ENCODE results near the gene EYS.
"Not testable (repeated sequence)": the region's sequence is repeated elsewhere in the genome, so short reads cannot be mapped to it uniquely, and the experiment has no call there.

Gene EYS

GRCh38 chr6:65004283-65004682 lies 702.7 kb downstream of the EYS start:
- H3K4me3 ChIP-seq (ENCODE audit: low read depth in 1 of 2, low read length in 2 of 2) = no peak overlapping the region
- H3K4me1 ChIP-seq (ENCODE audit: control insufficient read depth in 1 of 2, insufficient read depth in 2 of 2, low read length in 2 of 2) = no peaks in the 10 kb centered on the region
- no peaks in the 10 kb centered on the region for H3K36me3 ChIP-seq (ENCODE audit: control insufficient read depth in 1 of 2, insufficient read depth in 2 of 2, low read length in 2 of 2)
- H3K27ac ChIP-seq (ENCODE audit: low read depth, low read length) = no peak overlapping the region
- peaks cover 5 to 7% of the 10 kb centered on the region in 2 donors for H3K9me3 ChIP-seq (ENCODE audit: control insufficient read depth in 1 of 2, low read length in 2 of 2)
- H3K9ac ChIP-seq (ENCODE audit: low read depth in 1 of 2, low read length in 2 of 2) = no peak overlapping the region
- H3K27me3 ChIP-seq (ENCODE audit: control insufficient read depth in 1 of 2, insufficient read depth in 2 of 2, low read length in 2 of 2) = no peaks in the 10 kb centered on the region

GRCh38 chr6:65002882-65003281 lies 704.1 kb downstream of the EYS start:
- not testable (repeated sequence) for H3K36me3 ChIP-seq (ENCODE audit: control insufficient read depth in 1 of 2, insufficient read depth in 2 of 2, low read length in 2 of 2); H3K9me3 ChIP-seq (ENCODE audit: control insufficient read depth in 1 of 2, low read length in 2 of 2); H3K27ac ChIP-seq (ENCODE audit: low read depth, low read length); H3K4me3 ChIP-seq (ENCODE audit: low read depth in 1 of 2, low read length in 2 of 2); H3K27me3 ChIP-seq (ENCODE audit: control insufficient read depth in 1 of 2, insufficient read depth in 2 of 2, low read length in 2 of 2); H3K9ac ChIP-seq (ENCODE audit: low read depth in 1 of 2, low read length in 2 of 2); H3K4me1 ChIP-seq (ENCODE audit: control insufficient read depth in 1 of 2, insufficient read depth in 2 of 2, low read length in 2 of 2)

GRCh38 chr6:65000815-65001214 lies 706.2 kb downstream of the EYS start:
- no peak overlapping the region for H3K9ac ChIP-seq (ENCODE audit: low read depth in 1 of 2, low read length in 2 of 2)
- H3K4me3 ChIP-seq (ENCODE audit: low read depth in 1 of 2, low read length in 2 of 2) = no peak overlapping the region
- H3K36me3 ChIP-seq (ENCODE audit: control insufficient read depth in 1 of 2, insufficient read depth in 2 of 2, low read length in 2 of 2) = no peaks in the 10 kb centered on the region
- H3K27me3 ChIP-seq (ENCODE audit: control insufficient read depth in 1 of 2, insufficient read depth in 2 of 2, low read length in 2 of 2) = no peaks in the 10 kb centered on the region
- H3K27ac ChIP-seq (ENCODE audit: low read depth, low read length) = no peak overlapping the region
- peaks cover 4 to 7% of the 10 kb centered on the region in 2 donors for H3K9me3 ChIP-seq (ENCODE audit: control insufficient read depth in 1 of 2, low read length in 2 of 2)
- H3K4me1 ChIP-seq (ENCODE audit: control insufficient read depth in 1 of 2, insufficient read depth in 2 of 2, low read length in 2 of 2) = no peaks in the 10 kb centered on the region

GRCh38 chr6:64998204-64998603 lies 708.8 kb downstream of the EYS start:
- H3K27ac ChIP-seq (ENCODE audit: low read depth, low read length) = no peak overlapping the region
- no peak overlapping the region for H3K9ac ChIP-seq (ENCODE audit: low read depth in 1 of 2, low read length in 2 of 2)
- no peaks in the 10 kb centered on the region for H3K36me3 ChIP-seq (ENCODE audit: control insufficient read depth in 1 of 2, insufficient read depth in 2 of 2, low read length in 2 of 2)
- H3K4me3 ChIP-seq (ENCODE audit: low read depth in 1 of 2, low read length in 2 of 2) = no peak overlapping the region
- H3K9me3 ChIP-seq (ENCODE audit: control insufficient read depth in 1 of 2, low read length in 2 of 2) = peaks cover 4 to 7% of the 10 kb centered on the region in 2 donors
- H3K27me3 ChIP-seq (ENCODE audit: control insufficient read depth in 1 of 2, insufficient read depth in 2 of 2, low read length in 2 of 2) = no peaks in the 10 kb centered on the region
- H3K4me1 ChIP-seq (ENCODE audit: control insufficient read depth in 1 of 2, insufficient read depth in 2 of 2, low read length in 2 of 2) = no peaks in the 10 kb centered on the region

GRCh38 chr6:64996301-64996700 lies 710.7 kb downstream of the EYS start:
- no peaks in the 10 kb centered on the region for H3K36me3 ChIP-seq (ENCODE audit: control insufficient read depth in 1 of 2, insufficient read depth in 2 of 2, low read length in 2 of 2)
- no peaks in the 10 kb centered on the region for H3K27me3 ChIP-seq (ENCODE audit: control insufficient read depth in 1 of 2, insufficient read depth in 2 of 2, low read length in 2 of 2)
- H3K4me3 ChIP-seq (ENCODE audit: low read depth in 1 of 2, low read length in 2 of 2) = no peak overlapping the region
- H3K9me3 ChIP-seq (ENCODE audit: control insufficient read depth in 1 of 2, low read length in 2 of 2) = peaks cover 4 to 7% of the 10 kb centered on the region in 2 donors
- no peaks in the 10 kb centered on the region for H3K4me1 ChIP-seq (ENCODE audit: control insufficient read depth in 1 of 2, insufficient read depth in 2 of 2, low read length in 2 of 2)
- H3K9ac ChIP-seq (ENCODE audit: low read depth in 1 of 2, low read length in 2 of 2) = no peak overlapping the region
- H3K27ac ChIP-seq (ENCODE audit: low read depth, low read length) = no peak overlapping the region

- peaks cover 0 to 7% of the 10 kb centered on the region in 2 donors for H3K9me3 ChIP-seq (ENCODE audit: control insufficient read depth in 1 of 2, low read length in 2 of 2)
These were observed 716.2 kb downstream of the EYS start for GRCh38 chr6:64990652-64991304.

GRCh38 chr6:64988148-64988547 lies 718.9 kb downstream of the EYS start:
- Histone ChIP-seq H3K27ac (ENCODE audit: low read depth, low read length) (no peak overlapping the region), H3K27me3 (ENCODE audit: control insufficient read depth in 1 of 2, insufficient read depth in 2 of 2, low read length in 2 of 2) (no peaks in the 10 kb centered on the region), H3K9ac (ENCODE audit: low read depth in 1 of 2, low read length in 2 of 2) (no peak overlapping the region), H3K9me3 (ENCODE audit: control insufficient read depth in 1 of 2, low read length in 2 of 2) (no peaks in the 10 kb centered on the region), H3K36me3 (ENCODE audit: control insufficient read depth in 1 of 2, insufficient read depth in 2 of 2, low read length in 2 of 2) (no peaks in the 10 kb centered on the region), H3K4me1 (ENCODE audit: control insufficient read depth in 1 of 2, insufficient read depth in 2 of 2, low read length in 2 of 2) (no peaks in the 10 kb centered on the region), H3K4me3 (ENCODE audit: low read depth in 1 of 2, low read length in 2 of 2) (no peak overlapping the region)

More at GRCh38 chr6:64990652-64991304, 716.2 kb downstream of the EYS start:
- H3K4me1 ChIP-seq (ENCODE audit: control insufficient read depth in 1 of 2, insufficient read depth in 2 of 2, low read length in 2 of 2) = no peaks in the 10 kb centered on the region
- H3K4me3 ChIP-seq (ENCODE audit: low read depth in 1 of 2, low read length in 2 of 2) = no peak overlapping the region
- no peaks in the 10 kb centered on the region for H3K27me3 ChIP-seq (ENCODE audit: control insufficient read depth in 1 of 2, insufficient read depth in 2 of 2, low read length in 2 of 2)
- no peaks in the 10 kb centered on the region for H3K36me3 ChIP-seq (ENCODE audit: control insufficient read depth in 1 of 2, insufficient read depth in 2 of 2, low read length in 2 of 2)
- H3K9ac ChIP-seq (ENCODE audit: low read depth in 1 of 2, low read length in 2 of 2) = no peak overlapping the region
- no peak overlapping the region for H3K27ac ChIP-seq (ENCODE audit: low read depth, low read length)

- H3K9me3 ChIP-seq (ENCODE audit: control insufficient read depth in 1 of 2, low read length in 2 of 2) = no peaks in the 10 kb centered on the region
- H3K4me1 ChIP-seq (ENCODE audit: control insufficient read depth in 1 of 2, insufficient read depth in 2 of 2, low read length in 2 of 2) = no peaks in the 10 kb centered on the region
- H3K9ac ChIP-seq (ENCODE audit: low read depth in 1 of 2, low read length in 2 of 2) = no peak overlapping the region
- no peak overlapping the region for H3K27ac ChIP-seq (ENCODE audit: low read depth, low read length)
- no peaks in the 10 kb centered on the region for H3K27me3 ChIP-seq (ENCODE audit: control insufficient read depth in 1 of 2, insufficient read depth in 2 of 2, low read length in 2 of 2)
- no peak overlapping the region for H3K4me3 ChIP-seq (ENCODE audit: low read depth in 1 of 2, low read length in 2 of 2)
- H3K36me3 ChIP-seq (ENCODE audit: control insufficient read depth in 1 of 2, insufficient read depth in 2 of 2, low read length in 2 of 2) = no peaks in the 10 kb centered on the region
These were observed 720.0 kb downstream of the EYS start for GRCh38 chr6:64987066-64987465.

- Histone ChIP-seq H3K9me3 (ENCODE audit: control insufficient read depth in 1 of 2, low read length in 2 of 2) (no peaks in the 10 kb centered on the region), H3K4me3 (ENCODE audit: low read depth in 1 of 2, low read length in 2 of 2) (no peak overlapping the region), H3K27ac (ENCODE audit: low read depth, low read length) (no peak overlapping the region), H3K36me3 (ENCODE audit: control insufficient read depth in 1 of 2, insufficient read depth in 2 of 2, low read length in 2 of 2) (no peaks in the 10 kb centered on the region), H3K4me1 (ENCODE audit: control insufficient read depth in 1 of 2, insufficient read depth in 2 of 2, low read length in 2 of 2) (no peaks in the 10 kb centered on the region), H3K9ac (ENCODE audit: low read depth in 1 of 2, low read length in 2 of 2) (no peak overlapping the region), H3K27me3 (ENCODE audit: control insufficient read depth in 1 of 2, insufficient read depth in 2 of 2, low read length in 2 of 2) (no peaks in the 10 kb centered on the region)
These were observed 721.3 kb downstream of the EYS start for GRCh38 chr6:64985726-64986125.

GRCh38 chr6:64984948-64985347 lies 722.1 kb downstream of the EYS start:
- H3K4me1 ChIP-seq (ENCODE audit: control insufficient read depth in 1 of 2, insufficient read depth in 2 of 2, low read length in 2 of 2) = no peaks in the 10 kb centered on the region
- no peaks in the 10 kb centered on the region for H3K27me3 ChIP-seq (ENCODE audit: control insufficient read depth in 1 of 2, insufficient read depth in 2 of 2, low read length in 2 of 2)
- no peak overlapping the region for H3K4me3 ChIP-seq (ENCODE audit: low read depth in 1 of 2, low read length in 2 of 2)
- H3K9me3 ChIP-seq (ENCODE audit: control insufficient read depth in 1 of 2, low read length in 2 of 2) = no peaks in the 10 kb centered on the region
- no peak overlapping the region for H3K27ac ChIP-seq (ENCODE audit: low read depth, low read length)
- H3K9ac ChIP-seq (ENCODE audit: low read depth in 1 of 2, low read length in 2 of 2) = no peak overlapping the region
- no peaks in the 10 kb centered on the region for H3K36me3 ChIP-seq (ENCODE audit: control insufficient read depth in 1 of 2, insufficient read depth in 2 of 2, low read length in 2 of 2)

- Histone ChIP-seq H3K4me1 (ENCODE audit: control insufficient read depth in 1 of 2, insufficient read depth in 2 of 2, low read length in 2 of 2) (no peaks in the 10 kb centered on the region), H3K36me3 (ENCODE audit: control insufficient read depth in 1 of 2, insufficient read depth in 2 of 2, low read length in 2 of 2) (no peaks in the 10 kb centered on the region), H3K27me3 (ENCODE audit: control insufficient read depth in 1 of 2, insufficient read depth in 2 of 2, low read length in 2 of 2) (no peaks in the 10 kb centered on the region), H3K27ac (ENCODE audit: low read depth, low read length) (no peak overlapping the region), H3K9ac (ENCODE audit: low read depth in 1 of 2, low read length in 2 of 2) (no peak overlapping the region), H3K4me3 (ENCODE audit: low read depth in 1 of 2, low read length in 2 of 2) (no peak overlapping the region), H3K9me3 (ENCODE audit: control insufficient read depth in 1 of 2, low read length in 2 of 2) (no peaks in the 10 kb centered on the region)
These were observed 723.9 kb downstream of the EYS start for GRCh38 chr6:64983089-64983488.
